K562 treated with DMSO at 1 percent for 24 hours (cell line): ENCODE data around the gene FYB1. TPM values are rescaled to one million over a fixed set of nuclear protein-coding genes. Genes with fewer than 3 reads are reported as not detected.

ENCODE experiments used
- total RNA-seq: library from RNA; unstranded; fragments of 300-600 nt; gene quantifications from 2 replicates; pipeline ENCODE4 v1.2.3, GENCODE V29; 2022; ENCODE audit warnings: low read depth; ENCODE audit not compliant: insufficient read depth

The FYB1 gene
- total RNA-seq = 7.9 and 10.1 TPM in 2 replicates

GRCh38 chr5:39219437-39219836 is at the start of gene FYB1:
TSS of gene FYB1 (minus strand) at chr5:39219563. CDS start at chr5:39202960, 16,603 bp downstream.

DNA sequence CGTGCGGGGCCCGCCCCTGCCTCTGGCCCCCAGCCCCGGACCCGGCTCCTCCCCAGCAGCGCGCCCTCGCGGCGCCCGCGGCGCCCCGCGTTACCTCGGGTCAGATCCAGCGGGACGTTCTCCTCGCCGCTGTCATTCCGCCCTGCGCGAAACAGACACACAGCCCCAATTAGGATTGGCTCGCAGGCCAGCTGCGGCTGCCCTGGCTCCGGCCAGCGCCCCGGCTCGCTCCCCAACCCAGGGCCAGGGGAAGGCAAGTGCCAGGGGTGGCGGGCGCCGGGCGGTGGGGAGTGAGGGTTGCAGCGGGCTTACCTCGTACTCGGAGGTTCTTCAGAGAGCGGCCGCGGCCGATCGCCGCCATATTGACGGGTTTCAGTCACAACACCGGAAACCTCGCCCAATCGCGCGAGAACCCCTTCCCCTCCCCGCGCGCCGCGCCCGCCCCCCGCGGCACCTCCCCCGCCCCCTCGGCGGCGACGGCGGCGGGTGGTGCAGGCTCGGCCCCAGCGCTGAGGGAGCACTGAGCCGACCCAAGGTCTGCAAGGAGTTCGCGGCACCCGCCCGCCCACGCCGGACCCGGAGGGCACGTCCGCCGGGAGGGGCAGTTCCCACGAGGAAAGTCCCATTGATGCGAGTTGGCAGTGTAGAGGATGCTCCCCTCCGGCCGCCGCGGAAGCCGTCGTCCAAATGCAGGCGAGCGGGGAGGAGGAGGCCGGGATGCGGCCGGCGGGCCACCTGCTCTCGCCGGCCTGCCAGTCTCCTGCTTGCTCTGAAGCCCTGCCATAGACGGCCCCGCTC is 145.1 kb downstream of the FYB1 start, which contains the start of gene RICTOR:
Gene RICTOR, minus strand, starts transcription at position 383 of the 798 bp plus-strand sequence. Its CDS starts 22 bp downstream, at position 361.

Other genes with a start within 250 kb of the FYB1 start
- 6.1 and 8.5 TPM in 2 replicates for gene RICTOR, start 145.2 kb downstream of the FYB1 start, total RNA-seq
- gene C9, start 144.9 kb upstream of the FYB1 start, total RNA-seq = not detected in 2 replicates
- 19.6 and 27.6 TPM in 2 replicates for gene DAB2, start 205.4 kb upstream of the FYB1 start, total RNA-seq